ENCODE measurements around the gene CENPS. TPM values are rescaled to one million over a fixed set of nuclear protein-coding genes. Genes with fewer than 3 reads are reported as not detected.

Gene CENPS
- total and polyA plus RNA-seq, 9 of the 15 experiments (the other 6 are each of a cell fraction or from before 2014, with no cell fraction given): 10.2 to 36.0 (median 26.0) TPM

DNA sequence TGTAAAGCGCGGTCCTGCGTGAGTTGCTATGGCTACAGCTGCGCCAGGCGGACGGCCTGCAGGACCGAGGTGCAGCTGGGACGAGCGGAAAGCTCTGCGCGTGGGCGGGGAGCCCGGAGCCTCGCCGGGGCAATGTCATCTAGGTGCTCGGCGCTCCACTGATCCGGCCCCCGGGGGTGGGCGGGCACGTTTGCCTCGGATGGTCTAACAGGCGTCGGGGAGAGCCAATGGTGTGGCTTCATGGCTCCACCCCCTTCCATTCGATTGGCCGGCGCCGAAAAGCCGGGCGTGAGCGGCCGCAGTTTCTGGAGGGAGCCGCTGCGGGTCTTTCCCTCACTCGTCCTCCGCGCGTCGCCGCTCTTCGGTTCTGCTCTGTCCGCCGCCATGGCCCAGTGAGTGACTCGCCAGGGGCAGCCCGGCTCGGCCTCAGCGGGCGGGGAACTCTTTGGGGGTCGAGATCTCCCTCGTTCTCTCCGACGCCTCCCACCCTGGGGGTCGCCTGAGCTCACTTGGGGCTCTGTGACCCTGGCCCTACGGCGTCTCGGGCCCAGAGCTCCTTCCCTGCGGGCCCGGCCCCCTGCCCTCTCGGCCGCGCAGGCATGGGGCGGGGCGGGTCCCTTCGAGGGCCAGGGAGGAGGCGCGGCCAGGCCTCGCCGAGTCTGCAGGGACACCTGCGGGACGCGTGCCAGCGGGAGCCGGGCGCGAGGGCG is 31.3 kb upstream of the CENPS start, which contains the start of gene PGD (continued):
- TF ChIP-seq, protein P1, sequence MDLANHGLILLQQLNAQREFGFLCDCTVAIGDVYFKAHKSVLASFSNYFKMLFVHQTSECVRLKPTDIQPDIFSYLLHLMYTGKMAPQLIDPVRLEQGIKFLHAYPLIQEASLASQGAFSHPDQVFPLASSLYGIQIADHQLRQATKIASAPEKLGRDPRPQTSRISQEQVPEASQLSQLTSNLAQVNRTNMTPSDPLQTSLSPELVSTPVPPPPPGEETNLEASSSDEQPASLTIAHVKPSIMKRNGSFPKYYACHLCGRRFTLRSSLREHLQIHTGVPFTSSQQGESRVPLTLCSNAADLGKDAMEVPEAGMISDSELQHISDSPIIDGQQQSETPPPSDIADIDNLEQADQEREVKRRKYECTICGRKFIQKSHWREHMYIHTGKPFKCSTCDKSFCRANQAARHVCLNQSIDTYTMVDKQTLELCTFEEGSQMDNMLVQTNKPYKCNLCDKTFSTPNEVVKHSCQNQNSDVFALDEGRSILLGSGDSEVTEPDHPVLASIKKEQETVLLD (IDR thresholded peaks at IDR 0.05): peak; percentile 44; the same call in 1 of the 2 replicates
- TF ChIP-seq ARID3A (IDR thresholded peaks at IDR 0.05; ENCODE audit: borderline replicate concordance, low read depth, low read length) (no peak; the same call in 1 of the 2 replicates), ZNF778 (CRISPR knock-in tag; IDR thresholded peaks at IDR 0.05) (no peak), ZNF23 (CRISPR knock-in tag; IDR thresholded peaks at IDR 0.05) (no peak), ARID1B (IDR thresholded peaks at IDR 0.05) (peak; percentile 35; the same call in 1 of the 2 replicates), ZNF408 (CRISPR knock-in tag; IDR thresholded peaks at IDR 0.05; ENCODE audit: low read depth) (no peak), RBM22 (IDR thresholded peaks at IDR 0.05; ENCODE audit: low read depth, low read length, poor library complexity, severe bottlenecking) (peak; percentile 98), JUND (IDR thresholded peaks at IDR 0.05; ENCODE audit: borderline replicate concordance, low read depth, low read length) (peak; percentile 73), JUND (tag; IDR thresholded peaks at IDR 0.05; ENCODE audit: borderline replicate concordance, low read depth, low read length) (no peak; the same call in 2 of the 3 replicates), GATA2 (CRISPR knock-in tag; IDR thresholded peaks at IDR 0.05) (no peak), ZNF354B (CRISPR knock-in tag; IDR thresholded peaks at IDR 0.05) (no peak), NFIX (CRISPR knock-in tag; IDR thresholded peaks at IDR 0.05; ENCODE audit: low read depth) (no peak), BRF2 (IDR thresholded peaks at IDR 0.05; ENCODE audit: borderline replicate concordance, insufficient read depth, insufficient read length) (no peak)
- TF ChIP-seq, protein P2, sequence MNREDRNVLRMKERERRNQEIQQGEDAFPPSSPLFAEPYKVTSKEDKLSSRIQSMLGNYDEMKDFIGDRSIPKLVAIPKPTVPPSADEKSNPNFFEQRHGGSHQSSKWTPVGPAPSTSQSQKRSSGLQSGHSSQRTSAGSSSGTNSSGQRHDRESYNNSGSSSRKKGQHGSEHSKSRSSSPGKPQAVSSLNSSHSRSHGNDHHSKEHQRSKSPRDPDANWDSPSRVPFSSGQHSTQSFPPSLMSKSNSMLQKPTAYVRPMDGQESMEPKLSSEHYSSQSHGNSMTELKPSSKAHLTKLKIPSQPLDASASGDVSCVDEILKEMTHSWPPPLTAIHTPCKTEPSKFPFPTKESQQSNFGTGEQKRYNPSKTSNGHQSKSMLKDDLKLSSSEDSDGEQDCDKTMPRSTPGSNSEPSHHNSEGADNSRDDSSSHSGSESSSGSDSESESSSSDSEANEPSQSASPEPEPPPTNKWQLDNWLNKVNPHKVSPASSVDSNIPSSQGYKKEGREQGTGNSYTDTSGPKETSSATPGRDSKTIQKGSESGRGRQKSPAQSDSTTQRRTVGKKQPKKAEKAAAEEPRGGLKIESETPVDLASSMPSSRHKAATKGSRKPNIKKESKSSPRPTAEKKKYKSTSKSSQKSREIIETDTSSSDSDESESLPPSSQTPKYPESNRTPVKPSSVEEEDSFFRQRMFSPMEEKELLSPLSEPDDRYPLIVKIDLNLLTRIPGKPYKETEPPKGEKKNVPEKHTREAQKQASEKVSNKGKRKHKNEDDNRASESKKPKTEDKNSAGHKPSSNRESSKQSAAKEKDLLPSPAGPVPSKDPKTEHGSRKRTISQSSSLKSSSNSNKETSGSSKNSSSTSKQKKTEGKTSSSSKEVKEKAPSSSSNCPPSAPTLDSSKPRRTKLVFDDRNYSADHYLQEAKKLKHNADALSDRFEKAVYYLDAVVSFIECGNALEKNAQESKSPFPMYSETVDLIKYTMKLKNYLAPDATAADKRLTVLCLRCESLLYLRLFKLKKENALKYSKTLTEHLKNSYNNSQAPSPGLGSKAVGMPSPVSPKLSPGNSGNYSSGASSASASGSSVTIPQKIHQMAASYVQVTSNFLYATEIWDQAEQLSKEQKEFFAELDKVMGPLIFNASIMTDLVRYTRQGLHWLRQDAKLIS (CRISPR knock-in tag; IDR thresholded peaks at IDR 0.05): peak; percentile 61; the same call in 1 of the 2 replicates
- TF ChIP-seq, protein P3, sequence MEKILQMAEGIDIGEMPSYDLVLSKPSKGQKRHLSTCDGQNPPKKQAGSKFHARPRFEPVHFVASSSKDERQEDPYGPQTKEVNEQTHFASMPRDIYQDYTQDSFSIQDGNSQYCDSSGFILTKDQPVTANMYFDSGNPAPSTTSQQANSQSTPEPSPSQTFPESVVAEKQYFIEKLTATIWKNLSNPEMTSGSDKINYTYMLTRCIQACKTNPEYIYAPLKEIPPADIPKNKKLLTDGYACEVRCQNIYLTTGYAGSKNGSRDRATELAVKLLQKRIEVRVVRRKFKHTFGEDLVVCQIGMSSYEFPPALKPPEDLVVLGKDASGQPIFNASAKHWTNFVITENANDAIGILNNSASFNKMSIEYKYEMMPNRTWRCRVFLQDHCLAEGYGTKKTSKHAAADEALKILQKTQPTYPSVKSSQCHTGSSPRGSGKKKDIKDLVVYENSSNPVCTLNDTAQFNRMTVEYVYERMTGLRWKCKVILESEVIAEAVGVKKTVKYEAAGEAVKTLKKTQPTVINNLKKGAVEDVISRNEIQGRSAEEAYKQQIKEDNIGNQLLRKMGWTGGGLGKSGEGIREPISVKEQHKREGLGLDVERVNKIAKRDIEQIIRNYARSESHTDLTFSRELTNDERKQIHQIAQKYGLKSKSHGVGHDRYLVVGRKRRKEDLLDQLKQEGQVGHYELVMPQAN (IDR thresholded peaks at IDR 0.05; ENCODE audit: borderline replicate concordance): peak; percentile 64

Measured in K562 (cell line).